NCI-H146 (cell line): ENCODE measurements around the gene PPP1R7.
"Not testable (repeated sequence)": the region's sequence is repeated elsewhere in the genome, so short reads cannot be mapped to it uniquely, and the experiment has no call there.

Experiments
- DNase-seq: peaks from one replicate; lab custom pipeline; 2025; lab: John Stamatoyannopoulos, UW

PPP1R7 gene

DNA sequence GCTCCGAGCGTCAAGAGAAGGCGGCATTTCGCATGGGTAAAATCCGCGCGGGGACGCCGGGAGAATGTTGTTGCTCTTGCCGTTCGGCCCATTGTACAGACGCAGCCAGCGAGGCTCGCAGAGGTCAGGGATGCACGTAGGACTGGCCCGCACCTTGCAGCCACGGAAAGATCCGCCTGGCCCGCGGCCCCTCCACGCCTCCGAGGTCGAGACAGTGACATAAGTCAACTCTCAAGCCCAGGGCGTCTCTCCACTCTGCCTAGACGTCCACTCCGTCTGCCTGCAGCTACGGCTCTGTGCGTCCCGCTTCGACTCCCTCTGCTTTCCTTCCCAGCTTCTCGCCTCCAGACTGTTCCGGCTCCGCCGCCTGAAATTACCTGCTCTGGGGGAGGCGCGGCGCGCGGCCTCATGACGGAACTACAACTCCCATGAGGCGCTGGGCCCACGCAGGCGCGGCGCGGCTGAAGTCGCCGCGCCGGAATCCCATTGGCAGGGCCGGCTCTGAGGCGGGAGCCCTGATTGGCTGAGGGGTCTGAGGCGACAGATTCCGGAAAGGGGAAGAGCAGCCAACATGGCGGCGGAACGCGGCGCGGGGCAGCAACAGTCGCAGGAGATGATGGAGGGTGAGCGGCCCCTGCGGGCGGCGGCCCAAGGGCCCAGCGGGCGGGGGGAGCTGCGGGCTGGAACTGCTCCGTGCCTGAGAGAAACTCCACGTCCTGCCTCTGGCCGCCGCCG, at the start of gene PPP1R7:
Gene PPP1R7 (plus strand): TSS at position 543 of the 735 bp plus-strand sequence. CDS start 29 bp downstream, at position 572.
- peak; percentile 92 for DNase-seq

- peak; percentile 77 for DNase-seq
Observed at GRCh38 chr2:241102239-241102803, 47.9 kb upstream of the PPP1R7 start, which contains the start of gene MTERF4. Gene MTERF4, minus strand, starts transcription at chr2:241102287. Its CDS starts 14 bp downstream, at chr2:241102273.

GRCh38 chr2:241103176-241103595, 47.1 kb upstream of the PPP1R7 start:
- no peak for DNase-seq

DNA sequence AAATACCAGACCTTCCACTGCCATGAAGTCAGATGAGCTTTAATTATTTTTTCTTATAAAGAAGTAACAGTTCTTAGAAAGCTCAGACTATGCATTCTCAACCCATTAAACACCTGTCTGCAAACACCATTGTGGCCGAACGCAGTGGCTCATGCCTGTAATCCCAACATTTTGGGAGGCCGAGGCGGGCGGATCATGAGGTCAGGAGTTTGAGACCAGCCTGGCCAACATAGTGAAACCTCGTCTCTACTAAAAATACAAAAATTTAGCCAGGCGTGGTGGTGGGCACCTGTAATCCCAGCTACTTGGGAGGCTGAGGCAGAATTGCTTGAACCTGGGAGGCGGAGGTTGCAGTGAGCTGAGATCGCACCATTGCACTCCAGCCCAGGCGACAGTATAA, 45.7 kb upstream of the PPP1R7 start:
- DNase-seq = not testable (repeated sequence)

DNA sequence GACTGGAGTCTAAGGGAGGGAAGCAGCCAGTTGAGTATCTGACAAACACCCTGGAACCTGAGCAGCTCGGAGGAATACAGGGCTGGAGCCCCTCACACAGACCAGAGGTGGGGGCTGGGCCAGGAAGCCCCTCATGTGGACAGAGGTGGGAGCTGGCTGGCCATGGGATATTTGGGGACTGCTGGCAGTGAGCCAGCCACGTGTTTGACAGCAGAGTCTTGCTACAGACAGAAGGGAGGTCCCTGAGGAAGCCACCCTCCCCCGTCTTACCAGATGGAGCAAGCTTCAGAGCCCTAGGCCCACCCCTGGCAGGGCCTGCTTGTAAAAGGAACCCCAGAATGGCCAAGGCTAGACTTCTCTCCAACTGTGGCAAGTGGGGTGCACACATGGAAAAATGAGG, 44.6 kb upstream of the PPP1R7 start:
- no peak for DNase-seq

DNA sequence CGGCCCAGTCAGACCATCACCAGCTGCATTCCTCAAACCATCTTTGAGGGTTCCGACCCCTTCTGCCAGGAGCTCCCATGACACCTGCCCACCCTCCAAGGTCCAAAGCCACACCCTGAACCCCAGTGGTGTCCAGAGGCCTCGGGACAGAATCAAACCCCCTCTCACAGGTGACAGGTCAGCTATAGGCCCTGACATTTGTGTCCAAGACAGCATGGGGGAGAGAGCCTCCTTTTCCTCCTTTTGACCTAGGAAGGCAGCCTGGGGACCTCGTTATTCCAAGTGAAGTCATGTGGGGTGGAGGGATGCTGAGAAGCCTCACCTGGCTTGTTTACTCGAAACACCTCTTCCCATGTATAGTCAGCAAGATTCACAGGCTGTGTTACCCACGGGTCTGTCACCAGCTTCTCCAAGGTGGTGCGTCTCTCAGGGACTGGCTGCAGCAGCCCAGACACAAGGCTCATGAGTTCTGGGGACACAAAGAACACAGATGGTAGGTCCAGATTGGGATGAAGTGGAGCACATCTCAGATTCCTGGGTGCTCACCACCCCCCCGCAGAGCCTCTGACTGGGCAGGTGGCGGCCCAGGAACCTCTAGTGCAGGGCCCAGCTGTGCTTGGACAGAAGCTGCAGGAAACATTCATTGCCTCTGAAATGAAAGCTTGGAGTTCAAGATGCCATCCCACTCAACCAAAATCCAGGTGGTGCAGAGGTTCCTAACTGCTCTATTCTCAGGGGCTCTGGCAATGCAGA, 43.1 kb upstream of the PPP1R7 start:
- DNase-seq = no peak

DNA sequence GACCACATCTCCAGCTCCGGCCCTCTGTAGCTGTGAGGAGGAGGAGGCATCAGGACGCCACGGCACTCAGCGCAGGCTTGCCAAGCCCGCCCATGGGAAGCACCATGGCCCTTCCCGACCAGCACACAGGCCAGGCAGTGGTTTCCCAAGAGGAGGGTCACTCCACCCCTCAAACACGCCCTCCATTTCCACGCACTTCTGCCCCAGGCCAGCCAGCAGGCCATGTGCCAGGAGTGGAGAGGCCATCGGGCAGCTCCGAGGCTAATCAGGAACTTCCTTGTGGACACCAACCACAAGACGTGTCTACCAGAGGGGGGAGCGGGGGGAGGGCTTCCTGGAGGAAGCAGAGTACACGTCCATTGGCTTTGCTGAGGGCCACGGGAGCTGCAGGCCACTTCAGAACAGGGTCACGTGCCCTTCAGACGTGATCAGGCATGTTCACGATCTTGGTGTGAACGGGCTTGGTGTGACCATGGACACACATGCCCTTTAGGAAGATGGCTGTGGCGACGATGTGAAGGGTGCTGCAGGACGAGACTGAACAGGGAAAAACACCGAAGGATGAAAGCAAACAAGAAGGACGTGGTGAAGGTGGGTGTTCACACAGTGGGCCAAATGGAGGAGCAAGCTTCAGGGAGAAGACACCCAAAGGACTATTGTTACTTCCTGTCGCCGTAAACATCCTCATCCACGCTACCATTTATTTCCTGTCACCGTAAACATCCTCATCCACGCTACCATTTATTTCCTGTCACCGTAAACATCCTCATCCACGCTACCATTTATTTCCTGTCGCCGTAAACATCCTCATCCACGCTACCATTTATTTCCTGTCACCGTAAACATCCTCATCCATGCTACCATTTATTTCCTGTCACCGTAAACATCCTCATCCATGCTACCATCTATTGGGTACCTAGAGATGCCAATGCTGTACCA, 41.7 kb upstream of the PPP1R7 start:
- no peak for DNase-seq

- no peak for DNase-seq
Observed at GRCh38 chr2:241109210-241110088, 40.8 kb upstream of the PPP1R7 start.

GRCh38 chr2:241110089-241110606, 40.1 kb upstream of the PPP1R7 start:
- no peak for DNase-seq

DNA sequence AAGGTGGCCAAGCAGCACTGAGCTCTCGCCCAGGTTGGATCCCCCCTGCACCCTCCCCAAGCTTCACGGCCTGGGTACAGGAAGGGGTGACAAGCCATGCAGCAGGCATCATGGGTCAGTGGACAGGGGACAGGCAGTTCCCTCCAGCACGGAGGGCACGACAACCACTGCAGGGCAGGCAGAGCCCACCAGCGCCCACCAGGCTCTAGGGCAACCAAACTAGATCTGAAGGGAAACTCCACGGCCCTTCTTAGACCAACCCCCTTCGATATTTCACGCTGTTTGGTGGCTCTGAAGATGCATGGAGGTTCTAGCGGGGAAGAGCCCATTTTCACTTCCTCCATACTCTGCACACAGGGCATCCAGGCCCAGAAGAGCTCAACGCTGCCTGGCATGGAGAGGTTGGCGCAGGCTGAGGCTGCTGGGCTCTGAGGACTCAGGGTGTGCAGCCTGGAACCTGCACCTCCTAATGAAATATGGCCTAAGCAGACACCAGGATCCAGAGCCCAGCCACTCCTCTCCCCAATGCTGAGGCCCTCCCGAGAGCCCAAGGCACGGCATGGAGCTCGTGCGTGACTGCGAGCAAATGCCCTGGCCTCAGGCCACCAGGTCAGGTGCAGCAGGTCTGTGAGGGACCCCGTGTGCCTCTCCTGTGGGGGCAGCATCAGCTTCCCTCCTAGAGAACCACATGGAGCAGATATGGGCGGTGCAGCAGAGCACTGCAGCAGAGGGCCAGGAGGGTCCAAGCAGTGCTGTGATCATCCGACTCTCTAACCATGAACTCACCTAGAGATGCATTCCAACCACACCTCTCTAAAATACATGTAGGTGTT, 39.4 kb upstream of the PPP1R7 start:
- no peak for DNase-seq

DNA sequence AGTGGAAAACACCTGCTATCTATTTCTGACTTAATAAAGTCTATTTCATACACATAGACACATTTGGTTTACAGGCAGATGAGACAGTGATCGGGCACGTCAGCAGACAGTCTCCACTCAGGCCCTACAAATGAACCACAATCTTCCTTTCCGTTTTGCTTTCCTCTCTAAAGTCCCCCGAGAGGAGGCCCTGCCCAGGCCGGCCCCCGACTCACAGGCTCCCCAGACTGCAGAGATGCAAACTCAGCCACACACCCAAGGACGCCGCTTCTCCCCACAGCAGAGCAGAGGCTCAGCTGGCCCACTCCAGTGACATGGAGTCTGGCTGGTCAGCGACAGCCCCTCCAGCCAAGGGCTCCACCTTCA, 38.8 kb upstream of the PPP1R7 start:
- DNase-seq = no peak

GRCh38 chr2:241112046-241112445, 38.2 kb upstream of the PPP1R7 start:
- no peak for DNase-seq

GRCh38 chr2:241112592-241112991, 37.7 kb upstream of the PPP1R7 start:
- DNase-seq = no peak

DNA sequence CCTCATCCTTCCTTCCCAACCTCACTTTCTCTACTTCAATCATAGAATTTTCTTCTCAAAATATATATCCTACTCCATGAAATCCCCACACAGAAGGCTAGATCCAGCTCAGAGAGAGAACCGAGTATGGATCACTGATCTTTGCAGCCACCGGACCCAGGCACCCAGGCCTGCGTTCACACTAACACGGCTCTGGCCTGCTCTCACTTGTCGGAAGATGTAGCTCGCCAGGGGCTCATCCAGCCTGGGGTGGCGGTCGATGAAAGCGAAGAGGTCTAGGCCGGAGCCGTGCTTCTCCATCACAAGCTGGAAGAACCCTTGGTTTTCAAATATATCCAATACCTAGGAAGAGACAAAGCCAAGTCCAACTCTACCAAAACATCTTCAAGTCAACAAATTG, 35.4 kb upstream of the PPP1R7 start:
- DNase-seq = no peak

GRCh38 chr2:241115361-241115760, 34.9 kb upstream of the PPP1R7 start:
- no peak for DNase-seq

- no peak for DNase-seq
Observed at GRCh38 chr2:241116606-241117560, 33.4 kb upstream of the PPP1R7 start.

DNA sequence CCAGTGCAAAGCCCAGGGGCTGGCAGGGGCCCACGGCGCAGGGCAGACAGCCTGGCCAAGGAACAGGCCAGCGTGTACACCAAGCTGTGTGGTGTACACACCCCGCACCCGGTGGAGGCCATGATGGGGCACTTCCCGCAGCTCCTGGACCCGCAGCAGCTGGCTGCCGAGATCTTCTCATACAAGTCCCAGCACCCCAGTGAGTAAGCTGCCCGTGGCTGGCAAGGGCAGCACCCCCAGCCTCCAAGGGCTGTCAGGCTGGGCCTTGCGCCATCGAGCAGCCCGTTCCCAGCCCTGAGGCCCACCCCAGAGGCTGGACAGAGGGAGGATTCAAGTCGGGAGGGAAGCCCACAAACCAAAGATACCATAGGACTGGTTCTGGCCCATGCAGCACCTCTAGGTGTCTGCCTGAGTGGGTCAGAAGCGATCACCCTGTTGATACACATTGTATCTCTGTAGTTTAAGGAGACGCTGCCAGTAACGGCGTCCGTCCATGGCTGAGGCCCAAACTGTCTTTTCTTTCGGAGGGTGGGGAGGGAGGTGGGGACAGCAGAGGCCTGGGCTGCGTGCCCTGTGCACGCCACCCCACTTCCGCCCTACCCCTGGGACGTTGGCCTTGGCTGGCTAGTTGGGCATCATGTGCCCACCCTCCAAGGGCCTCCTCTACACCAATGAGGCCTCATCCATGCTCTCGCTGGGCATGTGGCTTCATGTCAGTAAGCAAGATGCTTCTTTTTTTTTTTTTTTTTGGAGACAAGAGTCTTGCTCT, 31.3 kb upstream of the PPP1R7 start:
- DNase-seq = no peak

DNA sequence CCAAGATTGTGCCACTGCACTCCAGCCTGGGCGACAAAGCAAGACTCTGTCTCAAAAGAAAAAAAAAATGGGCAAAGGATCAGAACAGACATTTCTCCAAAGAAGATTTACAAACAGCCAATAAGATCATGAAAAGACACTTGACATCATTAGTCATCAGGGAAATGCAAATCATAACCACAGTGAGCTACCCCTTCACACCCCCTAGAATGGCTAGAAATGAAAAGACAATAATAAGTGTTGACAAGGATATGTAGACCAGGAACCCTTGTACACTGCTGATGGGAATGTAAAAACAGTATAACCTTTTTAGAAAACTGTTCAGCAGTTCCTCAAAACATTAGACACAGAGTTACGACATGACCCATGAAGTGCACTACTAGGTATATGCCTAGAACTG, 29.8 kb upstream of the PPP1R7 start:
- no peak for DNase-seq
